Endothelial cell of umbilical vein (primary cell): ENCODE data around the gene MCM6. TPM values are rescaled to one million over a fixed set of nuclear protein-coding genes. Genes with fewer than 3 reads are reported as not detected.

ENCODE experiments used
- BruUV-seq: library from RNA; stranded (reverse); fragments of 400-500 nt; replicated peaks from 2 replicates; lab custom pipeline; 2021; lab: Mats Ljungman, UMichigan
- CTCF ChIA-PET: fragments of 300-600, 350-600 bp; sonication (Branson Sonifier 250); formaldehyde crosslinking; loops from one replicate; lab custom pipeline; 2021; ENCODE audit warnings: antibody characterized with exemption, inconsistent platforms; lab: Charles Lee
- POLR2A ChIA-PET: fragments of 300-600, 350-600 bp; sonication (Branson Sonifier 250); formaldehyde crosslinking; loops from one replicate; lab custom pipeline; 2021; ENCODE audit warnings: antibody characterized with exemption, inconsistent platforms; lab: Charles Lee
- DNase-seq: peaks from one replicate; pipeline ENCODE4 v3.0.0-alpha.2; 2011; ENCODE audit warnings: low read depth, low spot score
- FAIRE-seq: peaks from 2 replicates; lab custom pipeline; 2011; peaks lifted over from hg19 to GRCh38; lab: Jason Lieb, UNC
- H2AFZ ChIP-seq: 2 replicates; pipeline ENCODE4 v1.6.0; 2012; ENCODE audit warnings: low read depth, low read length, control low read depth, inconsistent platforms
- H3K27ac ChIP-seq: 2 replicates; pipeline ENCODE4 v1.5.1; 2011; ENCODE audit warnings: low read depth, mild to moderate bottlenecking, control low read depth, low read length, moderate library complexity; ENCODE audit not compliant: insufficient read depth
- H3K27me3 ChIP-seq, 2 experiments: 2 replicates each; pipeline versions ENCODE4 v1.6.0 to v1.6.1; 2011; ENCODE audit warnings: low read length in 2 of 2, mixed read lengths in 1 of 2; ENCODE audit not compliant: control insufficient read depth in 2 of 2, insufficient read depth in 2 of 2
- H3K36me3 ChIP-seq, 2 experiments: 2 replicates in 1 of 2; 3 replicates in 1 of 2; pipeline ENCODE4 v1.5.1; 2011; ENCODE audit warnings: low read length in 2 of 2, mild to moderate bottlenecking in 1 of 2, moderate library complexity in 1 of 2; ENCODE audit not compliant: control insufficient read depth in 2 of 2, insufficient read depth in 2 of 2; ENCODE audit errors: extremely low read depth in 1 of 2
- H3K4me1 ChIP-seq: 3 replicates; pipeline ENCODE4 v1.5.1; 2011; ENCODE audit warnings: mild to moderate bottlenecking, low read length; ENCODE audit not compliant: control insufficient read depth, insufficient read depth; ENCODE audit errors: extremely low read depth
- H3K4me2 ChIP-seq: 2 replicates; pipeline ENCODE4 v1.6.1; 2011; ENCODE audit warnings: low read length, control low read depth, mixed read lengths; ENCODE audit not compliant: insufficient read depth
- H3K4me3 ChIP-seq, 3 experiments: fragments of 200-600 bp in 1 of 3; sonication (generic), shearing (Covaris generic) in 1 of 3; replicated peaks in 1 of 3; 2 replicates each; pipeline ENCODE4 v1.5.1; 2011 to 2016; ENCODE audit warnings: control low read depth in 3 of 3, low read length in 3 of 3, mild to moderate bottlenecking in 2 of 3, inconsistent platforms in 1 of 3, low read depth in 1 of 3, moderate library complexity in 1 of 3; ENCODE audit not compliant: insufficient read depth in 1 of 3
- H3K79me2 ChIP-seq: 2 replicates; pipeline ENCODE4 v1.6.0; 2012; ENCODE audit warnings: low read length, inconsistent platforms; ENCODE audit not compliant: control insufficient read depth, insufficient read depth
- H3K9ac ChIP-seq: replicated peaks from 2 replicates; pipeline ENCODE3; 2011; ENCODE audit warnings: low read length, control low read depth; ENCODE audit not compliant: insufficient read depth; ENCODE audit errors: extremely low read depth
- H3K9me1 ChIP-seq: replicated peaks from 3 replicates; pipeline ENCODE4 v1.6.0; 2011; ENCODE audit warnings: mild to moderate bottlenecking, low read length; ENCODE audit not compliant: control insufficient read depth, insufficient read depth; ENCODE audit errors: extremely low read depth
- H3K9me3 ChIP-seq: replicated peaks from 2 replicates; pipeline ENCODE4 v1.5.1; 2012; ENCODE audit warnings: low read length, inconsistent platforms; ENCODE audit not compliant: control insufficient read depth, insufficient read depth
- H4K20me1 ChIP-seq: replicated peaks from 2 replicates; pipeline ENCODE3; 2011; ENCODE audit warnings: mild to moderate bottlenecking, low read length; ENCODE audit not compliant: control insufficient read depth, insufficient read depth; ENCODE audit errors: extremely low read depth
- CTCF ChIP-seq, 2 donors: IDR thresholded peaks; 1 replicate in 1 of 2; 2 replicates in 1 of 2; pipeline ENCODE4 v1.5.1; 2011; ENCODE audit warnings: low read length in 2 of 2, mild to moderate bottlenecking in 2 of 2, moderate library complexity in 2 of 2, control low read depth in 1 of 2, inconsistent platforms in 1 of 2, low read depth in 1 of 2; ENCODE audit not compliant: insufficient read depth in 1 of 2; ENCODE audit errors: extremely low read depth in 1 of 2
- EZH2 ChIP-seq: IDR thresholded peaks from 2 replicates; pipeline ENCODE4 v1.6.1; 2012; ENCODE audit warnings: borderline replicate concordance, low read depth, mild to moderate bottlenecking, moderate library complexity, low read length, inconsistent platforms; ENCODE audit not compliant: severe bottlenecking
- FOS ChIP-seq: IDR thresholded peaks from 2 replicates; pipeline ENCODE4 v1.6.1; 2011; ENCODE audit warnings: mild to moderate bottlenecking, low read length, moderate library complexity, borderline replicate concordance; ENCODE audit not compliant: insufficient read depth
- GATA2 ChIP-seq: IDR thresholded peaks from 2 replicates; pipeline ENCODE4 v1.7.0; 2011; ENCODE audit warnings: low read depth, mild to moderate bottlenecking, moderate library complexity, mixed read lengths, low read length; ENCODE audit not compliant: insufficient read length, insufficient read depth
- JUN ChIP-seq: IDR thresholded peaks from 2 replicates; pipeline ENCODE4 v1.6.1; 2011; ENCODE audit warnings: borderline replicate concordance, low read depth; ENCODE audit not compliant: insufficient read length, insufficient read depth
- MAX ChIP-seq: IDR thresholded peaks from 2 replicates; pipeline ENCODE4 v1.6.1; 2011; ENCODE audit not compliant: insufficient read depth, insufficient read length
- MYC ChIP-seq: IDR thresholded peaks from one replicate; pipeline ENCODE4 v1.6.1; 2011; ENCODE audit warnings: mild to moderate bottlenecking, low read depth, low read length
- POLR2A ChIP-seq: IDR thresholded peaks from 2 replicates; pipeline ENCODE4 v1.6.1; 2012; ENCODE audit warnings: low read depth, mild to moderate bottlenecking, control low read depth, low read length
- POLR2AphosphoS5 ChIP-seq: IDR thresholded peaks from 2 replicates; pipeline ENCODE4 v1.6.1; 2012; ENCODE audit warnings: low read depth, mild to moderate bottlenecking, control low read depth, low read length, moderate library complexity; ENCODE audit not compliant: insufficient read depth
- dilution Hi-C: fragments of 300-500 bp; cut with MboI; formaldehyde crosslinking; loops from one replicate; pipeline ENCODE4 v1.15.0; 2019; ENCODE audit warnings: low sequenced_read_pairs; ENCODE audit not compliant: extremely low pct_ligation_motif_present
- intact Hi-C: fragments of 100-400 bp; cut with micrococcal nuclease; formaldehyde crosslinking; loops from one replicate; pipeline ENCODE4 v1.10.0; 2022
- polyA plus RNA-seq, 4 experiments: library from polyadenylated mRNA; depleted of rRNA in 3 of 4; stranded (reverse) in 3 of 4; unstranded in 1 of 4; fragments of >200 nt; gene quantifications; 2 replicates each; pipeline versions ENCODE4 v1.2.1 to v1.2.3, GENCODE V29; 2011 to 2012; ENCODE audit warnings: missing spikeins in 1 of 4
- total RNA-seq: library from RNA; stranded (reverse); gene quantifications from 2 replicates; pipeline ENCODE4 v1.2.3, GENCODE V29; 2021

The MCM6 gene
- total and polyA plus RNA-seq, 2 donors (not counting 3 experiments of a cell fraction or from before 2014, with no cell fraction given), result 20.6 to 52.6 TPM

DNA sequence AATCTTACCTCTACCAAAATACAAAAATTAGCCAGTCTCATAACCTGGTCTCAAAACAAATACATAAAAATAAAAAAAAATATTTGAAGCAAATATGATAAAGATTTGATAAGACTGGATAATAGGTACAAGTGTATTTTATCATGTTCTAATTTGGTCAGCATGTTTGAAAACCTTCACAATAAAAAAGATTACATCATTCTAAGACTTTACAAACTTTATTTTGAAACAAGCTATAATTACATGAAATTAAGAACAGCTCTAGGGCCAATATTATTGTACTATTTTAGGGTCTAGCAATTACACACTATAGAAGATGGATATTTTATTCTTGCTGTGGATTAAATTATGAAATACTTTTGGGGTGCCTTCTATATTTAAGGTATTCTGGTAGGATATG is 29.4 kb upstream of the MCM6 start:
- Histone ChIP-seq H2AFZ (no peak overlapping the region), H4K20me1 (no peaks in the 10 kb centered on the region), H3K4me1 (peaks cover 10% of the 10 kb centered on the region), H3K27ac (no peak overlapping the region), H3K79me2 (no peaks in the 10 kb centered on the region), H3K9me3 (no peaks in the 10 kb centered on the region), H3K36me3 (no peaks in the 10 kb centered on the region), H3K4me3 (no peak overlapping the region), H3K9me1 (no peaks in the 10 kb centered on the region), H3K27me3 (no peaks in the 10 kb centered on the region), H3K4me2 (no peak overlapping the region), H3K9ac (no peak overlapping the region)
- ChIA-PET POLR2A (no interaction called here), CTCF (interaction anchor here (1.0 to 1.2 kb wide), 2 partner anchors 10 to 471 kb away, joined by 3 read pairs; no protein-coding TSS in a partner anchor)
- FAIRE-seq (no peak), DNase-seq (no peak)
- intact Hi-C loops (no loop called here), dilution Hi-C loops (no loop called here)
- BruUV-seq, result no TSS peak
- TF ChIP-seq MYC (no peak), POLR2A (no peak), JUN (no peak), EZH2 (no peak), POLR2AphosphoS5 (no peak), GATA2 (no peak), FOS (no peak), MAX (no peak), CTCF (IDR thresholded peaks at IDR 0.05; ENCODE audit: extremely low read depth in 1 of 2, insufficient read depth in 1 of 2, low read depth in 1 of 2, low read length in 2 of 2) (no peak)
